Endometrial microvascular endothelial cells (primary cell): ENCODE data around the gene APMAP. TPM values are rescaled to one million over a fixed set of nuclear protein-coding genes. Genes with fewer than 3 reads are reported as not detected.
"Not testable (repeated sequence)": the region's sequence is repeated elsewhere in the genome, so short reads cannot be mapped to it uniquely, and the experiment has no call there.

Experiments used
- in situ Hi-C: cut with HindIII; loops from 2 replicates; pipeline ENCODE4 v1.10.0; 2017; ENCODE audit warnings: low sequenced_read_pairs, low pct_unique_long_range_greater_than_20kb; ENCODE audit errors: inconsistent ontology term
- total RNA-seq: library from RNA; depleted of rRNA; stranded (reverse); fragments of >200 nt; gene quantifications from one replicate; pipeline ENCODE4 v1.2.3, GENCODE V29; 2015; ENCODE audit errors: inconsistent ontology term

The APMAP gene
- total RNA-seq, 1 donor from 2014 or later = 135 TPM

GRCh38 chr20:25011261-25011660, 18.7 kb upstream of the APMAP start:
- in situ Hi-C loops = no loop called here

GRCh38 chr20:25009218-25010145, 16.9 kb upstream of the APMAP start:
- in situ Hi-C loops = no loop called here

- in situ Hi-C loops = no loop called here
These were observed 16.1 kb upstream of the APMAP start for GRCh38 chr20:25008388-25009217.

GRCh38 chr20:25007491-25008305, 15.1 kb upstream of the APMAP start:
- in situ Hi-C loops = no loop called here

GRCh38 chr20:25006431-25007167, 14.0 kb upstream of the APMAP start:
- in situ Hi-C loops = no loop called here

- in situ Hi-C loops = no loop called here
These were observed 13.1 kb upstream of the APMAP start for GRCh38 chr20:25005661-25006060.

- in situ Hi-C loops = no loop called here
These were observed 12.7 kb upstream of the APMAP start for GRCh38 chr20:25005220-25005619.

- in situ Hi-C loops = no loop called here
These were observed 10.5 kb upstream of the APMAP start for GRCh38 chr20:25003002-25003401.

- in situ Hi-C loops = not testable (repeated sequence)
These were observed 8.8 kb upstream of the APMAP start for GRCh38 chr20:25001323-25001722.

- in situ Hi-C loops = no loop called here
These were observed 7.8 kb upstream of the APMAP start for GRCh38 chr20:25000268-25000801.

- in situ Hi-C loops = no loop called here
These were observed 7.0 kb upstream of the APMAP start for GRCh38 chr20:24999568-24999967.

GRCh38 chr20:24998631-24999445, 6.3 kb upstream of the APMAP start:
- in situ Hi-C loops = no loop called here

- in situ Hi-C loops = no loop called here
These were observed 5.6 kb upstream of the APMAP start for GRCh38 chr20:24998121-24998520.

GRCh38 chr20:24996449-24997377, 4.2 kb upstream of the APMAP start:
- in situ Hi-C loops = no loop called here

- in situ Hi-C loops = no loop called here
These were observed 3.3 kb upstream of the APMAP start for GRCh38 chr20:24995741-24996448.
